NCI-H748 treated with DMSO at 0.1 percent for 48 hours (cell line): ENCODE results near the gene ARHGEF16.

Experiments
- DNase-seq: peaks from one replicate; lab custom pipeline; 2025; lab: John Stamatoyannopoulos, UW

ARHGEF16 gene

GRCh38 chr1:3482378-3482849, 27.9 kb downstream of the ARHGEF16 start:
- DNase-seq, result no peak

GRCh38 chr1:3483380-3483779, 28.9 kb downstream of the ARHGEF16 start:
- no peak for DNase-seq

- DNase-seq, result no peak
Observed at GRCh38 chr1:3483801-3484444, 29.5 kb downstream of the ARHGEF16 start.

- DNase-seq, result no peak
Observed at GRCh38 chr1:3485016-3485415, 30.6 kb downstream of the ARHGEF16 start.

GRCh38 chr1:3488432-3488831, 34.0 kb downstream of the ARHGEF16 start:
- no peak for DNase-seq

- no peak for DNase-seq
Observed at GRCh38 chr1:3490046-3490745, 35.7 kb downstream of the ARHGEF16 start.

- no peak for DNase-seq
Observed at GRCh38 chr1:3491291-3492246, 37.1 kb downstream of the ARHGEF16 start.

GRCh38 chr1:3492545-3493246, 38.2 kb downstream of the ARHGEF16 start:
- no peak for DNase-seq

GRCh38 chr1:3494321-3495308, 40.1 kb downstream of the ARHGEF16 start:
- DNase-seq, result no peak

GRCh38 chr1:3495776-3496745, 41.6 kb downstream of the ARHGEF16 start:
- DNase-seq, result no peak

GRCh38 chr1:3496916-3497315, 42.5 kb downstream of the ARHGEF16 start:
- no peak for DNase-seq

GRCh38 chr1:3497521-3497920, 43.1 kb downstream of the ARHGEF16 start:
- no peak for DNase-seq

GRCh38 chr1:3498246-3498930, 43.9 kb downstream of the ARHGEF16 start:
- no peak for DNase-seq

- DNase-seq, result no peak
Observed at GRCh38 chr1:3498986-3499385, 44.5 kb downstream of the ARHGEF16 start.

GRCh38 chr1:3499611-3500010, 45.1 kb downstream of the ARHGEF16 start:
- no peak for DNase-seq

GRCh38 chr1:3500265-3500835, 45.9 kb downstream of the ARHGEF16 start:
- no peak for DNase-seq

- no peak for DNase-seq
Observed at GRCh38 chr1:3501437-3501836, 47.0 kb downstream of the ARHGEF16 start.

- DNase-seq, result no peak
Observed at GRCh38 chr1:3501856-3502640, 47.6 kb downstream of the ARHGEF16 start.
